Measurements from ENCODE around the gene BICDL1. TPM values are rescaled to one million over a fixed set of nuclear protein-coding genes. Genes with fewer than 3 reads are reported as not detected.
"Not testable (repeated sequence)": the region's sequence is repeated elsewhere in the genome, so short reads cannot be mapped to it uniquely, and the experiment has no call there.

Gene BICDL1
- total RNA-seq, 1 experiment from 2014 or later, result 14.2 TPM

DNA sequence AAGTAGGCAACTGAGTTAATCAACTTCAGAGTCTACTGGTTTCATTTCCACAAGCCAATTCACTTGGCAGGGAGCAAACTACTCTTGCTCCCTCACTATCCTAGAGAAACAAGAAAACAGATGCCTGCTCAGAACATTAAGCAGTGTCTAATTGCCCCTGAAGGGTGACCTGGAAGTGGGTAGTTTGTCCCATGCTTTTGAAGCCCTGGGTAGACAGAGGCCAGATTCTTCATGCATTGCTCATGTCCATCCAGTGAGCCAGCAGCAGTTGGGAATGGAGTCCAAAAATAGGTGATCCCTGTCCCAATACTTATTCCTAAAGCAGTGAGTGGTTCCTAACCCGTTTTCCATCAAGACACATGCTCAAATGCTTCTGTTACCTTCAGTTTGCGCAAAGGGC, 48.8 kb downstream of the BICDL1 start:
- peaks cover 7% of the 10 kb centered on the region; the same call in 1 of the 2 replicates for H3K4me1 ChIP-seq
- no peaks in the 10 kb centered on the region for H3K36me3 ChIP-seq (ENCODE audit: control insufficient read depth, insufficient read depth, low read length)
- H3K27me3 ChIP-seq (replicated peaks; ENCODE audit: control insufficient read depth, insufficient read depth, low read length), result no peaks in the 10 kb centered on the region
- ChIA-PET CTCF (interaction anchor here (1.1 kb wide), 1 partner anchor 34 kb away, joined by 3 read pairs; no protein-coding TSS in a partner anchor), POLR2A (no interaction called here)
- DNase-seq, result no peak
- intact Hi-C loops (cut with micrococcal nuclease; ENCODE audit: unreplicated experiment), result no loop called here
- H3K36me3 Mint-ChIP-seq (ENCODE audit: insufficient read depth, unreplicated experiment), result no peaks in the 10 kb centered on the region
- BruUV-seq (replicated peaks), result no TSS peak
- H3K27me3 Mint-ChIP-seq (ENCODE audit: insufficient read depth, unreplicated experiment), result no peaks in the 10 kb centered on the region
- H3K9me3 Mint-ChIP-seq (ENCODE audit: unreplicated experiment), result no peaks in the 10 kb centered on the region
- TF ChIP-seq, protein P1, sequence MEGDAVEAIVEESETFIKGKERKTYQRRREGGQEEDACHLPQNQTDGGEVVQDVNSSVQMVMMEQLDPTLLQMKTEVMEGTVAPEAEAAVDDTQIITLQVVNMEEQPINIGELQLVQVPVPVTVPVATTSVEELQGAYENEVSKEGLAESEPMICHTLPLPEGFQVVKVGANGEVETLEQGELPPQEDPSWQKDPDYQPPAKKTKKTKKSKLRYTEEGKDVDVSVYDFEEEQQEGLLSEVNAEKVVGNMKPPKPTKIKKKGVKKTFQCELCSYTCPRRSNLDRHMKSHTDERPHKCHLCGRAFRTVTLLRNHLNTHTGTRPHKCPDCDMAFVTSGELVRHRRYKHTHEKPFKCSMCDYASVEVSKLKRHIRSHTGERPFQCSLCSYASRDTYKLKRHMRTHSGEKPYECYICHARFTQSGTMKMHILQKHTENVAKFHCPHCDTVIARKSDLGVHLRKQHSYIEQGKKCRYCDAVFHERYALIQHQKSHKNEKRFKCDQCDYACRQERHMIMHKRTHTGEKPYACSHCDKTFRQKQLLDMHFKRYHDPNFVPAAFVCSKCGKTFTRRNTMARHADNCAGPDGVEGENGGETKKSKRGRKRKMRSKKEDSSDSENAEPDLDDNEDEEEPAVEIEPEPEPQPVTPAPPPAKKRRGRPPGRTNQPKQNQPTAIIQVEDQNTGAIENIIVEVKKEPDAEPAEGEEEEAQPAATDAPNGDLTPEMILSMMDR (IDR thresholded peaks at IDR 0.05; ENCODE audit: insufficient read depth in 1 of 2, low read depth in 1 of 2, low read length in 1 of 2, severe bottlenecking in 1 of 2, unreplicated experiment in 1 of 2), result no peak
- no peak overlapping the region for H3K4me3 Mint-ChIP-seq (ENCODE audit: unreplicated experiment)
- H3K27ac Mint-ChIP-seq (ENCODE audit: unreplicated experiment), result no peak overlapping the region
- H3K4me3 ChIP-seq (ENCODE audit: low read depth, low read length), result no peak overlapping the region
- peaks cover 15% of the 10 kb centered on the region for H3K4me1 Mint-ChIP-seq (ENCODE audit: low read depth, unreplicated experiment)
- H3K9me3 ChIP-seq, result no peaks in the 10 kb centered on the region

- H3K27me3 Mint-ChIP-seq (ENCODE audit: insufficient read depth, unreplicated experiment), result no peaks in the 10 kb centered on the region
- no peak overlapping the region for H3K4me3 Mint-ChIP-seq (ENCODE audit: unreplicated experiment)
- no TSS peak for BruUV-seq (replicated peaks)
- H3K9me3 Mint-ChIP-seq (ENCODE audit: unreplicated experiment), result no peaks in the 10 kb centered on the region
- intact Hi-C loops (cut with micrococcal nuclease; ENCODE audit: unreplicated experiment), result no loop called here
- Histone ChIP-seq H3K27me3 (replicated peaks; ENCODE audit: control insufficient read depth, insufficient read depth, low read length) (no peaks in the 10 kb centered on the region), H3K4me1 (peaks cover 7% of the 10 kb centered on the region; the same call in 1 of the 2 replicates), H3K4me3 (ENCODE audit: low read depth, low read length) (no peak overlapping the region), H3K36me3 (ENCODE audit: control insufficient read depth, insufficient read depth, low read length) (no peaks in the 10 kb centered on the region), H3K9me3 (no peaks in the 10 kb centered on the region)
- no peak for DNase-seq
- CTCF ChIA-PET, result no interaction called here
- TF ChIP-seq, protein P1 (IDR thresholded peaks at IDR 0.05; ENCODE audit: insufficient read depth in 1 of 2, low read depth in 1 of 2, low read length in 1 of 2, severe bottlenecking in 1 of 2, unreplicated experiment in 1 of 2), result no peak
- no peak overlapping the region for H3K27ac Mint-ChIP-seq (ENCODE audit: unreplicated experiment)
- no peaks in the 10 kb centered on the region for H3K36me3 Mint-ChIP-seq (ENCODE audit: insufficient read depth, unreplicated experiment)
- POLR2A ChIA-PET, result no interaction called here
- peaks cover 15% of the 10 kb centered on the region for H3K4me1 Mint-ChIP-seq (ENCODE audit: low read depth, unreplicated experiment)
Measured at GRCh38 chr12:120039711-120040110, 50.7 kb downstream of the BICDL1 start.

GRCh38 chr12:120041386-120042231, 52.6 kb downstream of the BICDL1 start:
- no peak for DNase-seq
- CTCF ChIA-PET, result no interaction called here
- no peak overlapping the region for H3K4me3 Mint-ChIP-seq (ENCODE audit: unreplicated experiment)
- H3K9me3 Mint-ChIP-seq (ENCODE audit: unreplicated experiment), result no peaks in the 10 kb centered on the region
- no peaks in the 10 kb centered on the region for H3K36me3 ChIP-seq (ENCODE audit: control insufficient read depth, insufficient read depth, low read length)
- no peaks in the 10 kb centered on the region for H3K27me3 ChIP-seq (replicated peaks; ENCODE audit: control insufficient read depth, insufficient read depth, low read length)
- peaks cover 7% of the 10 kb centered on the region; the same call in 1 of the 2 replicates for H3K4me1 ChIP-seq
- no peaks in the 10 kb centered on the region for H3K9me3 ChIP-seq
- H3K36me3 Mint-ChIP-seq (ENCODE audit: insufficient read depth, unreplicated experiment), result no peaks in the 10 kb centered on the region
- no peak overlapping the region for H3K4me3 ChIP-seq (ENCODE audit: low read depth, low read length)
- BruUV-seq (replicated peaks), result no TSS peak
- POLR2A ChIA-PET, result no interaction called here
- TF ChIP-seq, protein P1 (IDR thresholded peaks at IDR 0.05; ENCODE audit: insufficient read depth in 1 of 2, low read depth in 1 of 2, low read length in 1 of 2, severe bottlenecking in 1 of 2, unreplicated experiment in 1 of 2), result no peak
- H3K27me3 Mint-ChIP-seq (ENCODE audit: insufficient read depth, unreplicated experiment), result no peaks in the 10 kb centered on the region
- peaks cover 15% of the 10 kb centered on the region for H3K4me1 Mint-ChIP-seq (ENCODE audit: low read depth, unreplicated experiment)
- intact Hi-C loops (cut with micrococcal nuclease; ENCODE audit: unreplicated experiment), result no loop called here
- peak overlapping the region; percentile 24 for H3K27ac Mint-ChIP-seq (ENCODE audit: unreplicated experiment)

DNA sequence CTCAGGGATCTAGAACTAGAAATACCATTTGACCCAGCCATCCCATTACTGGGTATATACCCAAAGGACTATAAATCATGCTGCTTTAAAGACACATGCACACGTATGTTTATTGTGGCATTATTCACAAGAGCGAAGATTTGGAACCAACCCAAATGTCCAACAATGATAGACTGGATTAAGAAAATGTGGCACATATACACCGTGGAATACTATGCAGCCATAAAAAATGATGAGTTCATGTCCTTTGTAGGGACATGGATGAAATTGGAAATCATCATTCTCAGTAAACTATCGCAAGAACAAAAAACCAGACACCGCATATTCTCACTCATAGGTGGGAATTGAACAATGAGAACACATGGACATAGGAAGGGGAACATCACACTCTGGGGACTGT, 56.3 kb downstream of the BICDL1 start:
- H3K4me3 ChIP-seq (ENCODE audit: low read depth, low read length); H3K9me3 Mint-ChIP-seq (ENCODE audit: unreplicated experiment); H3K9me3 ChIP-seq; H3K36me3 Mint-ChIP-seq (ENCODE audit: insufficient read depth, unreplicated experiment); H3K27me3 Mint-ChIP-seq (ENCODE audit: insufficient read depth, unreplicated experiment); POLR2A ChIA-PET; H3K27me3 ChIP-seq (replicated peaks; ENCODE audit: control insufficient read depth, insufficient read depth, low read length); H3K4me1 ChIP-seq; CTCF ChIA-PET; DNase-seq; H3K27ac Mint-ChIP-seq (ENCODE audit: unreplicated experiment); H3K4me3 Mint-ChIP-seq (ENCODE audit: unreplicated experiment); BruUV-seq (replicated peaks); H3K36me3 ChIP-seq (ENCODE audit: control insufficient read depth, insufficient read depth, low read length): not testable (repeated sequence)
- peaks cover 15% of the 10 kb centered on the region for H3K4me1 Mint-ChIP-seq (ENCODE audit: low read depth, unreplicated experiment)
- intact Hi-C loops (cut with micrococcal nuclease; ENCODE audit: unreplicated experiment), result loop anchor here (5.0 kb wide), 1 partner anchor 42 kb away; no protein-coding TSS in a partner anchor
